HG03135 (cell line): ENCODE results near the gene CDYL.

Experiments
- ATAC-seq: cut with Tn5 transposase; IDR thresholded peaks from one replicate; pipeline ENCODE4 v1.9.1; 2021; ENCODE audit warnings: mild to moderate bottlenecking, moderate library complexity; ENCODE audit not compliant: unreplicated experiment

Gene CDYL

DNA sequence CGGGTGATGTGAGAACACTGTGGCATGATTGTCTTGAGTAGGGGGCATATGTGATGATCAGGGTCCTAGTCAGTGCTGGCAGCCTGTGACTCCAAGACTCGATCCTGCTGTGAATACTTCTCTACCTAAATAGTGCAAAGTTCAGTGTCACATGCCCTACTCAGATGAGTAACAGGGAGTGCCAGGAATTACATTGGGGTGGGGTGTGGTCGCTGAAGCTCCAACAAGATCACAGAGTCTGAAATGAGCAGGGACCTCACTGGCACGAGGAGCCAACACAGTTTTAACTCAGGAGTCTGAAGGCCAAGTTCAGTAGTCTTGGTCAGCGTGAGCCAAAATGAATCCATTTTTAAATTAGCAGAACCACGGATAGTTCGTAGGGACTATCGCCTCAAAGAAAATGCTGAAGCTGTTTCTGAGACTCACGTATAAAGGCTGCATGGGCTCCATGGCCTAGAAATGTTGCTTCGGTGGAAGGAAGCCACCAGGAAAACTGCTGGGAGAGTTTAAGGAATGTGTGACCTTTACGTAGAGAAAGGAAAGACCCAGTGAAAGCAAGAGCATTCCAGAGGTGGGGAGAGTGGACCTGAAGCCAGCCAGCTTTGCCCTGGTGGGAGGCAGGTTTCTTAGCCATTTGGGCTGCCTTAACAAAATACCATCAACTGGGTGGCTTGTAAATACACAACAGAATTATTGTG is 155.5 kb downstream of the CDYL start:
- no peak for ATAC-seq

DNA sequence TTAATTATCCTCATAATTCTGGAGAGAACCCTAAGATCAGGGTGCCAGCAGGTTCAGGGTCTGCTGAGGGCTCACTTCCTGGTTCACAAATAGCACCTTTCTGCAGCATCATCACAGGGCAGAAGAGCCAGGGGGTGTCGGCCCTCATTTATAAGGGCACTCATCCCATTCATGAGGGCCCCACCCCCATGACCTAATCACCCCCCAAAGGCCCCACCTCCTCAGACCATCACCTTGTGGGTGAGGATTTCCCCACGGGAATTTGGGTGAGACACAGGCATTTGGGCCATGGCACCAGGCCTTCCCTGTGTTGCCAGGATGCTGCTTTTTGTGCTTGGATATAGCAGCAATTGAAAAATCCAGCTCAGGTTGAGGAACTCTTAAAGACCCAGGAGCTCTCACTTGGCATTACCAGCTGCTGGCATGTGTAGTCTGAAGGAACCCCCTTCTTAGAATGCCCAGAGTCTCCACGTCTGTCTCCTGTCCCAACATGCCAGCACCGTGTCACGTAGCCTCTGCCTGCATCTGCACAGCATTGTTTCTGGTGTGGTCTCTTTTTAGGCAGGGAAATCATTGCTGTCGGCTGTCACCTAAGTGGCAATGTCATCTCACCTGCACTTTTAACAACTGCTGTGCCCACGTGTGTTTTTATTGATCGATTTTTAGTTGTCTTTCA is 156.2 kb downstream of the CDYL start:
- ATAC-seq, result no peak

DNA sequence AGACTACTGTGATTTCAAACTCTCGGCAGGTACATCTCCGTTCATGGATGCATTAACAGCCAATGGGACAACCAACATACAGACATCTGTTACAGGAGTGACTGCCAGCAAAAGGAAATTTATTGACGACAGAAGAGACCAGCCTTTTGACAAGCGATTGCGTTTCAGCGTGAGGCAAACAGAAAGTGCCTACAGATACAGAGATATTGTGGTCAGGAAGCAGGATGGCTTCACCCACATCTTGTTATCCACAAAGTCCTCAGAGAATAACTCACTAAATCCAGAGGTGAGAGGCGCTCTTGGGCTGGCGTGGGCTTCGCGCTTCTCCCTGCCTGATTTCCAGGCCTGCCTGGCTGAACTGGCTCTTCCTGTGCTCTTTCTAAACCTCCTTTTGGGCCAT is 159.3 kb downstream of the CDYL start:
- ATAC-seq, result no peak

DNA sequence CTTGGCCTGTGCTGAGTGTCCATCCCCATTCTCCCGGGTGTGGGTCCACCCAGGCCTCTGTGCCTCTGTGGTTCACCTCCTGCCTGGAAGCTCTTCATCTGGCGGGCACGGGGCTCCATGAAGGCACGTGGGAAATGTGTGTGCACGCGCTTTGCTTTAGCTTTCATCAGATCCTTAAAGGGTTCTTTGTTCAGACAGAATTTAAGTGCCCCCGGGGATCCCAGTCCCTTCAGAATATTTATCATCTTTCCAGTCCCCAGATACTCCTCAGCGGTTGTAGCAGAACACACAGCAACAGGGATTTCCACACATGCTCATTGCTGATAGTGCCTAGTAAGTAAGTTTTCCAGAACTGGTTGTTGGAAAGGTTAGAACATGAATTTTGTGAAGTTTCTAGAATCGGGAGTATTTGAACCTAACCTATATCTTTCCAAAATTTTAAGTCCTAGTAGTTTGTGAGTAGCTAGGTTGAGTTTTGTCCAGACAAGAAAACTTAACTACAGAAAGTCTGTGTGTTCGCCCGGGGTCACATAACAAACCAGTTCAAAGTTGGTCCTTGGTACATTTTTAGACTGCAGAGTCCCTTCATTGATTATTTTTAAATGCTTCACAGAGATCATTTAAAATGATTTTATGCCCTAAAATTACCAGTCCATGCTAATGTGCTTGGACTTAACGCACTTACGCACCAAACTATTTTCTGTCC is 159.9 kb downstream of the CDYL start:
- ATAC-seq, result no peak

DNA sequence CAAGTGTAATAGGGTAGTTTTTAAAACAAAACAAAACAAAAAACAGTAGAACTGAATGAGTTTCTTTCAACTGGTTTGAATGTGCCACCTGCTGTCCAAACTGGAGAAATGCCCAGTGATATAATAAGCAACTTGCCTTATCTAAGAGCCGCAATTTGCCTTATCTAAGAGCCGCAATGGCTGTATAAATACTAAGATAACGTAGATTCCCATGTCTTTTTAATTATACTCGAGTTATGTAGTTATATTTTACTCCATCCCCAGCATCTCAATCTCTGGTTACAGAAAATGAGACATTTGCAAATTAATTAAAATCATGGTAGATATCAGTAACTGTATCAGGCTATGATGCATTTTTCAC is 160.5 kb downstream of the CDYL start:
- no peak for ATAC-seq

DNA sequence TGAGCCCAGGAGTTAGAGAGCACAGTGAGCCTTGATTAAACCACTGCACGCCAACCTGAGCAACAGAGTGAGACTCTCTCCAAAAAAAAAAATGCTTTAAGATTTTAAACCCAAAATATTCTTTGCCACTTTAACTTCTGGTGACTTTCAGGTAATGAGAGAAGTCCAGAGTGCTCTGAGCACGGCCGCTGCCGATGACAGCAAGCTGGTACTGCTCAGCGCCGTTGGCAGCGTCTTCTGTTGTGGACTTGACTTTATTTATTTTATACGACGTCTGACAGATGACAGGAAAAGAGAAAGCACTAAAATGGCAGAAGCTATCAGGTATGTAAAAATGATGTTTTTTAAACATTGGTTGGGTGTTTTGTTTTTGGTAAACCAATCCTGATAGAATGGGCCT is 161.2 kb downstream of the CDYL start:
- ATAC-seq, result no peak

DNA sequence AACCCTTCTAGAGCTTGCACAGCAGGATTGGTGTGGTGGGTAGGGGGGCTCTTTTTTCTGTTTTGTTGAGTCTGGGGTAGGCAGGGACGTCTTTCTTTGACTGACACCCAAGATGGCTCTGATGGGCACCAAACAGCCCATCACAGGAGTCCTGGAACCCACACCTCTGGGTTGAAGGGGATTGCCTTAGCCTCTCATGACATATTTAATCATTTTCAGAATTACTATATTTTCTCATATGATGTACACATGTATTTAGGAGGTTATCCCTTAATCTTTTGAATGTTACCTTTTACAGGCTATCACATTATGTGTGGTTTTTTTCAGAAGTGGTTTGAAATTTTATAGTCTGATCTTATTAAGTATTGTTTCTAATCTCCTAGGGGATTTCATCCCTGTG is 163.0 kb downstream of the CDYL start:
- no peak for ATAC-seq

DNA sequence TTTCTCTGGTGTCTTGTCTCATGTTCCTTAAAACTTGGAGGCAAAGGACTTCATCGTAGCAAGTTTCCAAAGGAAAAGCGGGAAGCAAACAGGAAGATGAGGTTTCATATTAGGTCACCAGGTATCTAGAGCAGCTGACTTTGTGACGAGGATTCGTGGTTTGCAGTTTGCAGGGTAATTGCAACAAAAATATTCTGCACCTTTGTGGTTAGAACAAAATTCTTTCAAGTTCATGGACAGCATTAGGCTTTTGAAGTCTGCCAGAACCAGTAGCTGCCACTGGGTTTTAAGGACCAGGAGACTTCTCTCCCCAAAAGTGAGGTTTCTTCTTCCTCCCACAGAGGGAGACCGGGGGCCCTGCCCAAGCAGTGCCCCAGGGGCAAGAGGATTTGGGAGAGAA is 164.2 kb downstream of the CDYL start:
- ATAC-seq, result no peak

DNA sequence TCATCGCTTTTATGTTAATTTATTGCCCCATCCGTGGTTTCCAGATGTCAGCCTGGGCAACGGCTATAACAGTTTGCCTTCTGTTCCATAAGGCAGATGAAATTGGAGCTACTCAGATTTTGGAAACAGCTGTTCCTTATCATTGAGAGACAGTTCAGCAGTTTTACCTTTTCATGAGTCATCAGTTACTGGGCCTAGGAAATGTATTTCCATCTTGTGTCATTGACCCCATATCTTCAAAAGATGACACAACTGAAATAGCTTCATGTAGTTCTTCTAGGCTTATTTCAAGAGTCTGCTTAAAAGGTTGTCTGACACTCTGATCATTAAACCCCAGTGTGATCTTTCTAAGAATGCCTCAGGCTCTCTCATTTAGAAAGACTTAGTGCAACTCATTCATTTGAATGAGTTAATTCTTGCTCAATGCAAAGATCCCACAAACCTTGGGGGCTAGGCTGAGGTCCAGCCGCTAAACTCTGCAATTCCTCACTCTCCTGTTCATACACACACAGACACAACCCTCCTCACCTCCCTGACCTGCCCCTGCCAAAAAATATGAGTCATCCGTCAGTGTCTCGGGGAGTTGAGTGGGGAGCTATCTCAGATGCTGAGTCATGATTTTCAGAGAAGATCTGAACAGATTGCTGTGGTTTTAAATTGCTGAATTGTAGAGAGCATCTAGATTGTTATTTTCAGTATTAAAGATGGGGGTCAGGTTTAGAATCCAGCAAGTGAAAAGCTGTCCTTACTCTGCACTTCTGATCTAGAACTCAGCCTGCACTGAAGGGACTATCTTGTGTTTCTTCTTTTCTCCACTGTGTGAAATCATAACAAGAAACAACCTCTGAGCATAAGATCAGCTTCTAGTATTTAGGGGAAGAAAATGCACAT is 165.8 kb downstream of the CDYL start:
- peak; percentile 59 for ATAC-seq

DNA sequence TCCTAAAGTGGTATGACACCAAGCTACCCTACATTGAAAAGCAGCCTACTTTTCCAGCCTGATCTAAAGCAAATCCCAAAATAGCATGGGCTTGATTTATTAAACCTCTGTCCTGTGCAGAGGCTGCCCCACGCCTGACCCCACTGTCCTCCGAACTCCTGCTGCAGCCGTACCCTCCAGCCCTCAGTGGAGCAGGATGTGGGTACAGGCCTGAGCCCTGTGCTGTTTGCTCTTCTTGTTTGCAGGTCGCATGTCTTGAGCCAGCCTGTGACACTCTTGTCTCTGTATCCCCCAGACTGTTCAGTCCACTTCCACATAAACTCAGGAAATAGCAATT is 166.4 kb downstream of the CDYL start:
- ATAC-seq, result no peak

DNA sequence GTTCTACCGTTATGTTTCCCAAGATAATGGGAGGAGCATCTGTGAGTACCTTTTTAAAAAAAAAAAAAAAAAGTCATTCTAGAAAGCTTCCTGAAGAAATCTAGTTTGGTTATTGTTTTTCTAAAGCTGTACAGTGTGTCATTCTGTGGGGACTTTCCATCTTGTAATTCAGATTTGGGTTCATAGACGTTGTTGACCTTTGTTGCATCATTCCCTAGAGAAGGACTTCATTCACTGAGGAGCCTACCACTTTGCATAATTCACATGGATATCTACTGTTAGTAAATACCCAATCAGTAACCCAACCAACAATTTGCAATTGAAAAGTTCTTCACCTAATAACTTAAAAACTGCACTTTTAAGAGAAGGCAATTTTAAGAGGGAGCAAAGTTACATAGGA is 167.5 kb downstream of the CDYL start:
- no peak for ATAC-seq

DNA sequence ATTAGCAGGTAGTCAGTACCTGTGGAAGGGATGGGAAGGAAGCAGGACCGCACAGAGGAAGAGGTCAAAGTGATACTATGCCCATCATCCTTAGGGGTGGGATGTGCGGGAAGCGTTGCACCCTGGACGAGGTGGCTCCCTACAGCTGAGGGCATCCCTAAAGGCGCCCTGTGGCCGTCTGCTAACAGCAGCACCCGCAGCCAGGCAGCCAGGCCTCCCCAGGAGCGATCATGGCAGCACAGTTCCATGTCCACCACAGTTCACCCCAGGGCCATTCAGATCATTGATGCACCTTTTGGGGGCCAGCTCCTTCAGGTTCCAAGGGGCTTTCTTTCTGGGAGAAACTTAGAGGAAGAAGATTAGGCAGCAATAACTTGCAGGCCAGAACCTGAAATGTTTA is 168.1 kb downstream of the CDYL start:
- ATAC-seq, result no peak

DNA sequence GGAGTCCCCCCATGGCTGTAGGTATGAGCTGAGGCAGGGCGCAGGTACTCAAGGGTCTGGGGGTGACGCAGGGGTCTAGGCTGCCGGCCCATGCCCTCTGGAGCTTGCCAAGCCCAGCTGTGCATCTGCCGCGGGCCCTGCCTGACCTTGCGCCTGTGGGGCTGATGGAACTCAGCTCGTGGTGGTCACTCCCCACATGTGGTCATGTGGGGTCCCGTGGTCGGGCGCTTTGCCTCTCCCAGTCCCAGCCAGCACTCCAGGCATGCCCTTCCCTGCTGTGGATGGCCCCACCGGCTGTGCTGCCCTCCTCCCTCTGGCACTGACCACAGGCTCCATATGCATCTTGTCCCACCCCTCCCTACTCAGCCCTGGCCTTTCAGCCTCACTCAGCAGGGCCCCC is 170.3 kb downstream of the CDYL start:
- no peak for ATAC-seq

DNA sequence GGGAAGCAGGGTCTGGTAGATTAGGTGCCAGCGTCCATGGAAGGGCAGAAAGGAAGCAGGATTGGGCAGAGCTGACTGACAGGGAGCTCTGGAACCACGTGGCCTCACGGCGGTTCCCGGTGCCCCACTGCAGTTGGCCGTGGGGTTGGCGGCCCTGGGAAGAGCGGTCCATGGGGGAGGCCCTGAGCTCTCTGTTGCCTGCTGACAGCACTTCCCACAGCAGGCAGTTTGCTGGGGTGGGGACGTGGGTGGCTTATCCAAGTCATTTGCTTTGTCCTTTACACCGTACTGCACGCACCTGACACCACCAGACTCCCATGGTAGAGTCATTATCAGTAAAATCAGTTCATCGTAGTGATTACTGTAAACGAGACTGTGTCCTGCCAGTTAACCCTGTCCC is 171.5 kb downstream of the CDYL start:
- ATAC-seq, result no peak

DNA sequence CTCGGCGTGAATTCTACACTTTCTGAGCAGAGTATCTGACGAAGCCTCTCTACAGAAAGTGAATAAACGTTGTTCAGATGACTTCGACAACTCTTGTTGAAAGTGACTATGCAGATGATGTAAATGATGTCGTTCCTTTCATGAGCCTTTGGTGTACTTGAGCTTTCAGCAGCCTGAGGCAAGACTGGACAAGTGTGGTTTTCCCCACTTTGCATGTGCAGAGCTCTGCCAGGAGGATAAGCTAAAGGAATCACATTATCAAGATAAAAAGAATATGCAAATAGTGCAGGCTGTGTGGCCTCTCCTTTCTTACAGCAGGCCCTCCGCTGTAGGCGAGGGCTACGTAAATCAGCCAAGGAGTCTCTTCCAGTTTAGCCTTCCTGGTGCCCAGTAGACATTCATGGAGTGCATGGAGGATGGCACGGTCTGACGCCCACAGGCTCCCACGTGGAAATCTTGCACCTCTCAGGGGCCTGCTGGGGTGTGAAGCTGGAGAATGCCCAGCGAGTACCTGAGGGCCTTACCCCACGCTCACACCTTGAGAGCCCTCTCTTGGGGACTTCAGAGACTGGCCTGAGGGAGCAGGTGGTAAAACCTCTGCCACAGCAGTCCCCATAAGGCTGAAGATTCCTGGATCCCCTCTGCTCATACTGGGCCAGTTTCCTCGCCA is 172.7 kb downstream of the CDYL start:
- no peak for ATAC-seq

DNA sequence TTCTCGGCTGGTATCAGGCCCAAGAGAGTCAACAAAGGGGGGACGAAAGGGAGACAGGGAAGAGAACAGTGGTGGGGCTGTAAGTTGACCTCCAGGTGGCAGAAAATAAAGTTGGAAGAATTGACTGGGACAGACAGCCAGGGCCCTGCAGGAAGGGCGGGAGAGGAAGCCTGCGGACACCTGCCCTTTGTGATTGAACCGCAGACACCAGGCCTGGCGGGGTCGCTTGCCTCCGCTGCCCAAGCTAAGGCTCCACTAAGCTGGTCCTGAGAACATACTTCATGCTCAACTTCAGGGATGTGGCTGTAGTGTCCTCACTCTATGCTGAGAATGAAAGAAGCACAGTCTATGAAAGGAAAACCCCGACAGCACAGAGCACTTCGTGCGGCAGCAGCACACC is 173.9 kb downstream of the CDYL start:
- no peak for ATAC-seq

DNA sequence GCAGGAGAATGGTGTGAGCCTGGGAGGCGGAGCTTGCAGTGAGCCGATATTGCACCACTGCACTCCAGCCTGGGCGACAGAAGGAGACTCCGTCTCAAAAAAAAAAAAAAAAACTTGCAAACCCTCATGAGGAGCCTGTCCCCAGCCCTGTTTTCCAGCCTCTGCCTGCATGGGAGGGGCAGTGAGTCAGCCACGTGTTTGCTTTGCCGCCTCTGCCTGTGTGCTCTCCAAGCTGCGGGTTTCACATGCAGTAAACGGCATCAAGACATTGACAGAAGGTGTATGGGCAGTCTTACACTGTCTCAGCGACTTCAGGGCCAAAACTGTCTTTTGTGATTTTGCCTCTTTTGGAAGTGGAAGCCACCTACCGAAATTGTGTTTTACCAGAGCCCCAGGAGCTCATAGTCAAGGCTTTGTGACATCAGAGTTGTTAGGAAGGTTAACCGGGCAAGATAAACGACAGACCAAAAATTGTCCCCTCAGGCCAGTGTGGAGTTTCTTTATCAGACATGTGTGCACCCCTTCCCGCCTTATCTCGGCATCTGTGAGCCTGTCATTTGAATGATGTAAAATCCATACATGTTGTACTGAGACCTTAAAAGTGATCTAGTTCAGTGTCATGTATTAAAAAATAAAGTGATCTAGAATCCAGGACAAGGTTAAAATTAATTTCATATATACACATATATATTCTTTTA is 174.8 kb downstream of the CDYL start:
- ATAC-seq, result no peak

DNA sequence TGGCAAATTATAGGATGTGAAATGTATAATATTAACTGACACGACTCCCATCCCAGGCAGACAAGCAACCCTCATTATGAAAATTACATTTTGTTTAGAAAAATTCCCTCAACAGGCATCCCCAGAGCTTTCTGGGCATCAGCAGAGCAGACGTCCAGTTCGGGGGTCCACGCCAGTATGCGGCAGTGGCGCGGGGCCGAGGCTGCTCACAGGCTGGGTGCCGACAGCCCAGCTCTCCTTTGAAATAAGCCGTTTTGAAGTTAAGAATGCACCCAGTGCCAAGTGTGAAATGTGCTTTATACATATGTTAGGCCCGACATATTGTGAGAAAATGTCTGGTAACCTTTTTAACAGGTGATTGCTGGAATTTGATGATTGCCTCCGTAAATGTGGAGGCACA is 177.2 kb downstream of the CDYL start:
- ATAC-seq, result no peak

DNA sequence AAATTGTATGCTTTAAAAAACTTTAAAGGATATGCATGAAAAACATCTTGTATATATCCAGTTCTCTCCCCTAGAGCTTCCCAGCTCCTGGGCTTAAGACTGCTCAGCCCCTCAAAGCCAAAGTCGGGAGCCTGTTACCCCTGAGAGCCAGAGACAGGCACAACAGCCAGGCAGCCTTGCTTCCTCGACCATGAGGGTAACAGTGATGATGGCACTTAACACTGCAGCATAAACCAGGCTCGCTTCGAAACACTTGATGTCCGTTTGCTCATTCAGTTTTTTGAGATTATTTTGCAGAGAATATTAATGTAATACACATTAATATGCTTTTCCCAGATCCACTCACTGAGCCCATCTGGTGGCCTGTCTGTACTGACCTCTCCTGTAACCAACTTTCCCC is 180.4 kb downstream of the CDYL start:
- no peak for ATAC-seq

DNA sequence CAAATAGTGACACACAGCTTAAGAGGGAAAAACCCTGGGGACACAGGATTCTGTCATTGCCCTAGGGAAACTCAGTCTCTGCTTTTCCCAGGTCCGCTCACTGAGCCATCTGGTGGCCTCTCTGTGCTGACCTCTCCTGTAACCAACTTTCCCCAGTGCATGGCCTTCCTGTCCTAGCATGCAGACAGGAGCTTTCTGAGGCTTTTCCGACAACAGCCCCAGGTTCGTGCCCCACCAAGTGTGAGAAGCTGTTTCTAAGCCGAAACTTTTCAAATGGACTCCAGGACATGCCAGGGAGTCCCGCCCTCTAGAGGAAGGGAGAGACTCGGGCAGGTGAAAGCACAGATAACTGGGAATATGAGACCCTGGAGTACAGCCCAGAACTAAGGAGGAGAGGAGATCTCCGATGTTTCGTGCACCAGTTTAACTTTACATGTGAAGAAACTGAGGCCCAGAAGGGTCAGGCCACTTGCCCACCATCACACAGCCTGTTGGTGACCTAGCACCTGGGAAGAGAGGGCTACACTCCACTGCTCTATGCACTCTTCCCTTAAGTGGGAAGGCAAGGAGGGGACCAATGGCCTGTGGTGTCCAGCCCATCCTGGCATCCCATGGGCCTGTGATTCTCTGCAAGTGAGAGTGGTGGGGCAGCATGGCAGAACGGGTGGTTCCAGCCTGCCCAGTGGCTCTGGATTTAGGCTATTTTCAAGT is 181.5 kb downstream of the CDYL start:
- ATAC-seq, result no peak
